LNCAP (cell line): ENCODE results near the gene TMPRSS9.

Source experiments
- TF ChIP-seq, protein P1 (sequence below): fragments of 450-650 bp; IDR thresholded peaks from 2 replicates; pipeline ENCODE4 v1.5.1; 2017; ENCODE audit warnings: mild to moderate bottlenecking

Gene TMPRSS9

GRCh38 chr19:2318923-2319322, 41.1 kb upstream of the TMPRSS9 start:
- TF ChIP-seq, protein P1, sequence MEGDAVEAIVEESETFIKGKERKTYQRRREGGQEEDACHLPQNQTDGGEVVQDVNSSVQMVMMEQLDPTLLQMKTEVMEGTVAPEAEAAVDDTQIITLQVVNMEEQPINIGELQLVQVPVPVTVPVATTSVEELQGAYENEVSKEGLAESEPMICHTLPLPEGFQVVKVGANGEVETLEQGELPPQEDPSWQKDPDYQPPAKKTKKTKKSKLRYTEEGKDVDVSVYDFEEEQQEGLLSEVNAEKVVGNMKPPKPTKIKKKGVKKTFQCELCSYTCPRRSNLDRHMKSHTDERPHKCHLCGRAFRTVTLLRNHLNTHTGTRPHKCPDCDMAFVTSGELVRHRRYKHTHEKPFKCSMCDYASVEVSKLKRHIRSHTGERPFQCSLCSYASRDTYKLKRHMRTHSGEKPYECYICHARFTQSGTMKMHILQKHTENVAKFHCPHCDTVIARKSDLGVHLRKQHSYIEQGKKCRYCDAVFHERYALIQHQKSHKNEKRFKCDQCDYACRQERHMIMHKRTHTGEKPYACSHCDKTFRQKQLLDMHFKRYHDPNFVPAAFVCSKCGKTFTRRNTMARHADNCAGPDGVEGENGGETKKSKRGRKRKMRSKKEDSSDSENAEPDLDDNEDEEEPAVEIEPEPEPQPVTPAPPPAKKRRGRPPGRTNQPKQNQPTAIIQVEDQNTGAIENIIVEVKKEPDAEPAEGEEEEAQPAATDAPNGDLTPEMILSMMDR = no peak

GRCh38 chr19:2319551-2319950, 40.5 kb upstream of the TMPRSS9 start:
- TF ChIP-seq, protein P1 = no peak

DNA sequence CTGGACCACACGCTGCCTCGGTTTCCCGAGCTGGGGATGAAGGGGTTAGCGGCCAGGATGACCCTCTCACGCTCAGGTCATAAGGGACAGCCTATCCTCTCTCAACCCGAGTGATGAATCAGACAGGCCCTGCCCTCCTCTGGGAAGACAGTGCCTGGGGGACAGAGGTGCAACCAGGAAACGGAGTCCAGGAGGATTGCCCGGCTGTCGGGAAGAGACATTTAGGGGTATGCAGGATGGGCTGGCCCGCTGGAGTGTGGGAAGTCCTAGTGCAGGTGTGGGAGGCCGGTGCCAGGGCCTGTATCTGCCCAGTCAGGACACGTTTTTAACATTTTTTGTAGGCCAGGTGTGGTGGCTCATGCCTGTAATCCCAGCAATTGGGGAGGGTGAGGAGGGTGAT, 40.0 kb upstream of the TMPRSS9 start:
- TF ChIP-seq, protein P1 = no peak

DNA sequence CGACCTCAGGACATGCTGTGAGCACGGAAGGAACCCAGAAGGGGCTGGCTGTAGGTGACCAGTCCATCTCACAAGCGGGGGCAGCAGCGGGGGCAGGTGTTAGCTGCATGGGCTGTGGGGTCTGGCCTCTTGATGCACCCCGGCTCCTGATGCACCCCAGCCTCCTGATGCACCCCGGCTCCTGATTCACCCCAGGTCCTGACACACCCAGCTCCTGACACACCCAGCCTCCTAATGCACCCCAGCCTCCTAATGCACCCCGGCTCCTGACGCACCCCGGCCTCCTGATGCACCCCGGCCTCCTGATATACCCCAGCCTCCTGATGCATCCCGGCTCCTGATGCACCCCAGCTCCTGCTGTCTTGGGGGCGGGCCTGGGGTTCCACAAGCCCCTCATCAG, 39.1 kb upstream of the TMPRSS9 start:
- TF ChIP-seq, protein P1 = no peak

DNA sequence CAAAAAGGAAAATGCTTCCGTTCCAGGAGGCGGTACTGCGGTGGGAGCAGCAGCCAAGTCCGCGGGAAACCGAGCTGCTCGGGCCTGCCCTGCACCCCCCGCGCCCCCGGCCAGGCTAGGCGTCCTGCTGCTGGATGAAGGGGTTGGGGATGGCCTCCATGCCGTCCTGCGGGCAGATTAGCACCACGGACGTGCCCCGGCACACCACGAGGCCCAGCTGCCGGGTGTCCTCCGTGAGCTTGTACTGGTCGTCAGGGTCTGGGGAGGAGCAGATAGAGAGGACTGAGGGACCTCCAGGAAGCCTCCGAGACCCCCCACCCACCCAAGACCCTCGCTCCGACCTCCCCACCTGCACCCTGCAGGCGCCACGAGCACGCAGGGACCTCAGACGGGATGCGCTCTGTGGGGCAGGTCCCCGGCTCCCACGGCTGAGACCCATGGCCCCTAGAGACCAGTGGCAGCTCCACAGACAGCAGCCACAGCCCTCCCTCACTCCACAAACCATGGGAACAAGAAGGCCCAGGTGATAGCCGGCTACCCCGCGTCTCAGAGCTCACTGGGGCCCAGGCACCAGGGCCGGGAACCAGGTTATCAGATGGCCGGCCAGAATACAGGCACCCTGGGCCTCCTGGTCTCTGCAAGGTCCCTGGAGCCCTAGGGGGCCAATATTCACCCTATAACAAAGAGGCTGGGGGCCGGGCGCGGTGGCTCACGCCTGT, 38.3 kb upstream of the TMPRSS9 start:
- TF ChIP-seq, protein P1 = no peak

DNA sequence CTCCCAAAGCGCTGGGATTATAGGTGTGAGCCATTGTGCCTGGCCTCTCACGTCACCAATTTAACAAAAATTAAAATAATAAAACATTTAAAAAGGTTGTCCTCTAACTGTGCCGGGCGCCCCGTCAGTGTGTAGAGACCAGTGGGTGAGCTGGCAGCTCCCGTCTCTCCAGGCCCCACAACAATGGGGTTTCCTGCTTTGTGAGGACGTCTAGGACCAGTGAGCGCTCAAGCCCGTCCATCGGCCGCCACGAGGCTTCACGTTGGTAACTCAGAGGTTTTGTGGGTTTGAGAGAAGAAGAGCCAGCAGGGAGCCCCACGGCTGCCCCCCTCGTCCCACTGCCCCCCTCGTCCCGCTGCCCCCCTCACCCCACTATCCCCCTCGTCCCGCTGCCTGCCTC, 36.4 kb upstream of the TMPRSS9 start:
- TF ChIP-seq, protein P1 = no peak

- TF ChIP-seq, protein P1 = no peak
Observed at GRCh38 chr19:2324220-2324948, 35.7 kb upstream of the TMPRSS9 start.
